DLD1 (cell line): ENCODE results near the gene IMP4.

Source experiments
- in situ Hi-C: cut with HindIII; loops from 2 replicates; pipeline ENCODE4 v1.10.0; 2017; ENCODE audit warnings: low sequenced_read_pairs

Gene IMP4

GRCh38 chr2:130393318-130393910, 50.7 kb downstream of the IMP4 start:
- in situ Hi-C loops: no loop called here
